ENCODE data around the gene ANXA7. TPM values are rescaled to one million over a fixed set of nuclear protein-coding genes. Genes with fewer than 3 reads are reported as not detected.
A peak's percentile ranks its signal among the peaks of the same experiment; 100 is the strongest.

The ANXA7 gene
- 63.2 TPM for total RNA-seq

DNA sequence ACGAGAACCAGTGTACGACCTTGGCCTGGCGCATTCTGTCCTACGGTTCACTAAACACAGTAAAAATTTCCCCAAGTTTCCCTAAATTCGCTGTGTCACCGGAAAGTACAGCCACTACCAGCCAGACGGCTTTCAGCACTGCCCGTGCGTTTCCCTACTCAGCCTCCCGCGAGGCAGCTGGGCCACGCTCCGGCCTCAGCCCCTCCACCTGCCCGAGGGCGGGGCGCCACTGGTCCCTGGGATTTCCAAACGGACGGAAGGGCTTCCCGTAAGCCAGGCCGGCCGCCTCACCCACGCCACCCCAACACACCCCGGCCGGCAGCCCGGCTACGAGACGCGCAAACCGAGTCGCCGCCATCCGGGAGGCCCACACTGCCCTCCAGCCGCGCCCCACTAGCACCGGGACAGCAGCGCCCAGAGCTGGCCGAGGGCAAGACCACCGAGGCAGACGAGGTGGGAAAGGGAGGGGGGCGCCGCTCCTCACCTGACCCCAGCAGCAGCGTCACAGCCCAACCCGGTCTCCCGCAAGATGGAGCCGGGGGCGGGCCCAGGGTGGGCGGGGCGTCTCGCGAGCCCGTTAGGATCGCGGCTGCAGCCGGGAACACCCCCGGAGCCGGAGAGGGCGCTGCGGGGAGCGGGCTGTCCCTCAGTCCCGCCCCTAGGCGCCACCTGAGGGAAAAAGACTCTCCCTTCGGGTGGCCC lies at the start of gene ANXA7:
Gene ANXA7 (minus strand): TSS at position 531 of the 702 bp plus-strand sequence. CDS start 13,202 bp downstream, outside the sequence.
- Histone ChIP-seq H3K4me1 (peaks cover 3 to 10% of the 10 kb centered on the region in 2 donors), H3K4me3 (peak within 1 kb of the TSS; percentile 87 to 93), H3K27me3 (no peaks in the 10 kb centered on the region), H3K9me3 (no peaks in the 10 kb centered on the region), H3K36me3 (no peaks in the 10 kb centered on the region), H3K27ac (peak within 1 kb of the TSS; percentile 96 to 98)
- intact Hi-C loops (cut with DNase I), result loop anchor here (1.0 to 10.0 kb wide), 3 partner anchors 82 to 231 kb away; partner anchors contain the start of genes DNAJC9 and MYOZ1
- peak; percentile 63 to 96 for DNase-seq (ENCODE audit: low spot score in 2 of 2)
- TF ChIP-seq, protein P1, sequence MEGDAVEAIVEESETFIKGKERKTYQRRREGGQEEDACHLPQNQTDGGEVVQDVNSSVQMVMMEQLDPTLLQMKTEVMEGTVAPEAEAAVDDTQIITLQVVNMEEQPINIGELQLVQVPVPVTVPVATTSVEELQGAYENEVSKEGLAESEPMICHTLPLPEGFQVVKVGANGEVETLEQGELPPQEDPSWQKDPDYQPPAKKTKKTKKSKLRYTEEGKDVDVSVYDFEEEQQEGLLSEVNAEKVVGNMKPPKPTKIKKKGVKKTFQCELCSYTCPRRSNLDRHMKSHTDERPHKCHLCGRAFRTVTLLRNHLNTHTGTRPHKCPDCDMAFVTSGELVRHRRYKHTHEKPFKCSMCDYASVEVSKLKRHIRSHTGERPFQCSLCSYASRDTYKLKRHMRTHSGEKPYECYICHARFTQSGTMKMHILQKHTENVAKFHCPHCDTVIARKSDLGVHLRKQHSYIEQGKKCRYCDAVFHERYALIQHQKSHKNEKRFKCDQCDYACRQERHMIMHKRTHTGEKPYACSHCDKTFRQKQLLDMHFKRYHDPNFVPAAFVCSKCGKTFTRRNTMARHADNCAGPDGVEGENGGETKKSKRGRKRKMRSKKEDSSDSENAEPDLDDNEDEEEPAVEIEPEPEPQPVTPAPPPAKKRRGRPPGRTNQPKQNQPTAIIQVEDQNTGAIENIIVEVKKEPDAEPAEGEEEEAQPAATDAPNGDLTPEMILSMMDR (IDR thresholded peaks at IDR 0.05), result peak in 1 of 3 experiments; percentile 45

DNA sequence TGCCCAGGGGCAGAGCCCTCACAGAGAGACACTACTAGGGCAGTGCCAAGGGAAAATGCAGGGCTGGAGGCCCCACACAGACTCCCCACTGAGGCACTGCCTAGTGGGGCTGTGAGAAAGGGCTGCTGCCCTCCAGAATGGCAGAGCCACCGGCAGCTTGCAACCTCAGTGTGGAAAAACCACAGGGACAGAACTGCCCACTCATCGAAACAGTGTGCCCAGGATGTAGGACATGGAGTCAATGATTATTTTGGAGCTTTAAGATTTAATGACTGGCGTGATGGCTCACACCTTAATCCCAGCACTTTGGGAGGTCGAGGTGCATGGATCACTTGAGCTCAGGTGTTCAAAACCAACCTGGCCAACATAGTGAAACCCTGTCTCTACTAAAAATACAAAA lies 47.0 kb upstream of the ANXA7 start:
- intact Hi-C loops (cut with DNase I), result no loop called here
- peaks cover 23 to 41% of the 10 kb centered on the region in 2 donors for H3K36me3 ChIP-seq
- TF ChIP-seq, protein P1 (IDR thresholded peaks at IDR 0.05), result no peak
- no peak for DNase-seq (ENCODE audit: low spot score in 2 of 2)
- H3K4me3 ChIP-seq, result no peak overlapping the region
- no peaks in the 10 kb centered on the region for H3K9me3 ChIP-seq
- no peaks in the 10 kb centered on the region for H3K4me1 ChIP-seq
- no peak overlapping the region for H3K27ac ChIP-seq
- no peaks in the 10 kb centered on the region for H3K27me3 ChIP-seq

GRCh38 chr10:73459683-73460314 lies 45.9 kb upstream of the ANXA7 start:
- DNase-seq (ENCODE audit: low spot score in 2 of 2), result no peak
- Histone ChIP-seq H3K27me3 (no peaks in the 10 kb centered on the region), H3K9me3 (no peaks in the 10 kb centered on the region), H3K4me1 (no peaks in the 10 kb centered on the region), H3K27ac (no peak overlapping the region), H3K4me3 (no peak overlapping the region), H3K36me3 (peaks cover 16 to 37% of the 10 kb centered on the region in 2 donors)
- intact Hi-C loops (cut with DNase I), result no loop called here
- TF ChIP-seq, protein P1 (IDR thresholded peaks at IDR 0.05), result no peak

DNA sequence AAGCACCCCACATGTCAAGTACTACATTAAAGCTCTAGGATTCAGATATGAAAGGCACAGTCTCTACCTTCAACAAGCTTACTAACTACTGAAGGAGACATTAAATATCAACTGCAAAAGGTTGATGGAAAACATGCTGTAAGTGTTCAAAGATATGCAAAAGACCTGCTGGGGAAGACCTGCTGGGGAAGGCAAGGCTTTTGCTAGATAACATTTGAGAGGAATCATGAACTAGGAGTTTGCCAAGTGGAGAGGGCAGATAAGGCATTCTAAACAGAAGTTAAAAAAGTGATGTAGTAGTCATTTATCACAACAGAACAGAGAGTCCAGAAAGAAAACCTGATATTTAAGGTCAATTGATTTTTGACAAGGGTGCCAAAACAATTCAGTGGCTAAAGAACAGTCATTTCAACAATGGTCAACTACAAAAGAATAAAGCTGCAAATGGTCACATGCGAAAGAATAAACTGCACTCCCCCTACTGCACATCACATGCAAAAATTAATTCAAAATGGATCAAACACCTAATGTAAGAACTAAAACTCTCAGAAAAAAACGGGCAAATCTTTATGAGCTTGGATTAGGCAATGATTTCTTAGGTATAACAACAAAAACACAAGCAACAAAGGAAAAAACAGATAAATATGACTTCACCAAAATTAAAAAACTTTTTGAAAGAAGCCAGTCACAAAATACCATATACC lies 42.5 kb upstream of the ANXA7 start:
- H3K36me3 ChIP-seq, result peaks cover 17 to 45% of the 10 kb centered on the region in 2 donors
- intact Hi-C loops (cut with DNase I), result no loop called here

DNA sequence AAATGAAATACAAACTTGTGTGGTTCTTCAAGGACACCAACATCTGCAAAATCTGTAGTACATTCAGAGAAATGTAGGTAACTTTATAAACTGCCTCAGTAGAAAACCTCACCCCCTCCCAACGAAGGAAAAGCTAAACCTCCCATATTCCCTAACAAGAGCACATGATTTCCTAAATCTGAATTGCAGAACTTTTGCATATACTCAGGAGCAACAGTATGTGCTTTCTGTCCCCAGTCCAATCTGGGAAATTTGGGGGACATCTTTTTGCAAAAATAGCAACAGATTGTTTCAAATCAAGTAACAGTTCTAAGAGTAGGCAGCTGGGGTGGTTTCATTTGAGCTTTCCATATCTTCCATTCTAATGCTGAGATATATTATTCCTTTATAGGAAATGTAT lies 35.3 kb upstream of the ANXA7 start:
- Histone ChIP-seq H3K9me3 (no peaks in the 10 kb centered on the region), H3K4me1 (no peaks in the 10 kb centered on the region), H3K4me3 (no peak overlapping the region), H3K36me3 (peaks cover 36 to 40% of the 10 kb centered on the region in 2 donors), H3K27me3 (no peaks in the 10 kb centered on the region), H3K27ac (no peak overlapping the region)
- intact Hi-C loops (cut with DNase I), result no loop called here
- no peak for DNase-seq (ENCODE audit: low spot score in 2 of 2)
- TF ChIP-seq, protein P1 (IDR thresholded peaks at IDR 0.05), result no peak

More for the DNA sequence above, 42.5 kb upstream of the ANXA7 start:
- Histone ChIP-seq H3K4me3 (no peak overlapping the region), H3K27me3 (no peaks in the 10 kb centered on the region), H3K4me1 (no peaks in the 10 kb centered on the region), H3K9me3 (no peaks in the 10 kb centered on the region), H3K27ac (no peak overlapping the region)
- TF ChIP-seq, protein P1 (IDR thresholded peaks at IDR 0.05), result no peak
- DNase-seq (ENCODE audit: low spot score in 2 of 2), result no peak

Measured in ascending aorta (tissue), 2 donors.